Panc1 (cell line): ENCODE measurements around the gene KLF11. TPM values are rescaled to one million over a fixed set of nuclear protein-coding genes. Genes with fewer than 3 reads are reported as not detected.

ENCODE experiments used
- ATAC-seq: fragments of 200-7000 bp; cut with Tn5 transposase; 2 replicates; pipeline ENCODE4 v1.9.1; 2020; ENCODE audit warnings: mild to moderate bottlenecking, moderate library complexity
- BruUV-seq: library from RNA; stranded (reverse); fragments of 400-500 nt; replicated peaks from 2 replicates; lab custom pipeline; 2021; lab: Mats Ljungman, UMichigan
- CTCF ChIA-PET: fragments of 300-600 bp; sonication (Branson Sonifier 250); formaldehyde crosslinking; loops from one replicate; lab custom pipeline; 2022; ENCODE audit warnings: antibody characterized with exemption; lab: Charles Lee
- POLR2A ChIA-PET: fragments of 300-600 bp; sonication (Branson Sonifier 250); formaldehyde crosslinking; loops from one replicate; lab custom pipeline; 2022; ENCODE audit warnings: antibody characterized with exemption; lab: Charles Lee
- DNase-seq: peaks from one replicate; pipeline ENCODE4 v3.0.0-alpha.2; 2010; ENCODE audit warnings: low read depth, low spot score
- H3K27ac ChIP-seq: 2 replicates; pipeline ENCODE4 v1.5.1; 2011; ENCODE audit warnings: mild to moderate bottlenecking, low read length, inconsistent platforms
- H3K27me3 ChIP-seq: fragments of 200-500 bp; sonication (Bioruptor generic); 2 replicates; pipeline ENCODE4 v1.6.0; 2014; ENCODE audit warnings: low read length, inconsistent platforms; ENCODE audit not compliant: control insufficient read depth, insufficient read depth
- H3K36me3 ChIP-seq: fragments of 200-500 bp; sonication (Bioruptor generic); 2 replicates; pipeline ENCODE4 v1.5.1; 2014; ENCODE audit warnings: inconsistent platforms, mild to moderate bottlenecking, low read length, moderate library complexity; ENCODE audit not compliant: control insufficient read depth, insufficient read depth
- H3K4me1 ChIP-seq: 2 replicates; pipeline ENCODE4 v1.5.1; 2011; ENCODE audit warnings: inconsistent platforms, mild to moderate bottlenecking, low read length, moderate library complexity; ENCODE audit not compliant: control insufficient read depth, insufficient read depth
- H3K4me3 ChIP-seq, 2 experiments: 2 replicates each; pipeline ENCODE4 v1.5.1; 2011 to 2012; ENCODE audit warnings: low read depth in 2 of 2, low read length in 2 of 2, mild to moderate bottlenecking in 2 of 2, inconsistent platforms in 1 of 2, moderate library complexity in 1 of 2
- H3K9me3 ChIP-seq: fragments of 200-500 bp; sonication (Bioruptor generic); 2 replicates; pipeline ENCODE4 v1.5.1; 2014; ENCODE audit warnings: low read depth, mild to moderate bottlenecking, inconsistent platforms, low read length, moderate library complexity; ENCODE audit not compliant: control insufficient read depth, insufficient read depth
- CTCF ChIP-seq: fragments of 450-650 bp; IDR thresholded peaks from 2 replicates; pipeline ENCODE4 v1.5.1; 2017; ENCODE audit warnings: mild to moderate bottlenecking
- POLR2AphosphoS5 ChIP-seq: IDR thresholded peaks from 2 replicates; pipeline ENCODE4 v1.6.1; 2012; ENCODE audit warnings: mild to moderate bottlenecking, low read depth, low read length, moderate library complexity
- REST ChIP-seq, 2 experiments: IDR thresholded peaks; 2 replicates each; pipeline ENCODE4 v1.6.1; 2011 to 2012; ENCODE audit warnings: low read depth in 2 of 2, control low read depth in 1 of 2, low read length in 1 of 2, mild to moderate bottlenecking in 1 of 2, moderate library complexity in 1 of 2; ENCODE audit not compliant: insufficient read depth in 1 of 2
- SIN3A ChIP-seq: IDR thresholded peaks from 2 replicates; pipeline ENCODE4 v1.6.1; 2012; ENCODE audit warnings: low read depth, mild to moderate bottlenecking, low read length, moderate library complexity, borderline replicate concordance; ENCODE audit not compliant: insufficient read depth
- TCF7L2 ChIP-seq: IDR thresholded peaks from 2 replicates; pipeline ENCODE4 v1.6.1; 2011; ENCODE audit warnings: mild to moderate bottlenecking, low read depth, low read length, inconsistent platforms
- in situ Hi-C: cut with HindIII; loops from 2 replicates; pipeline ENCODE4 v1.10.0; 2016; ENCODE audit warnings: low sequenced_read_pairs, low pct_unique_long_range_greater_than_20kb
- intact Hi-C: fragments of 100-400 bp; cut with micrococcal nuclease; formaldehyde crosslinking; loops from one replicate; pipeline ENCODE4 v1.10.0; 2022; ENCODE audit not compliant: unreplicated experiment
- total RNA-seq: library from RNA; stranded (reverse); gene quantifications from one replicate; pipeline ENCODE4 v1.2.1, GENCODE V29; 2021; ENCODE audit not compliant: unreplicated experiment

The KLF11 gene
- total RNA-seq, 1 experiment from 2014 or later, result 23.7 TPM

- no peak overlapping the region for H3K4me3 ChIP-seq
- ATAC-seq (no peak), DNase-seq (no peak)
- no peak for TF ChIP-seq SIN3A
- no peak for TF ChIP-seq REST (IDR thresholded peaks at IDR 0.05; ENCODE audit: insufficient read depth in 1 of 2, low read depth in 2 of 2, low read length in 1 of 2)
- no peak for TF ChIP-seq CTCF
- no peak for TF ChIP-seq TCF7L2
- TF ChIP-seq POLR2AphosphoS5, result no peak
- BruUV-seq, result no TSS peak
- no peaks in the 10 kb centered on the region for H3K9me3 ChIP-seq
- H3K36me3 ChIP-seq, result no peaks in the 10 kb centered on the region
- intact Hi-C loops, result no loop called here
- ChIA-PET CTCF (interaction anchor here (0.6 to 1.1 kb wide), 2 partner anchors 36 to 52 kb away, joined by 3 to 8 read pairs; no protein-coding TSS in a partner anchor), POLR2A (no interaction called here)
- in situ Hi-C loops, result no loop called here
- no peak overlapping the region for H3K27ac ChIP-seq
- no peaks in the 10 kb centered on the region for H3K27me3 ChIP-seq
- no peaks in the 10 kb centered on the region for H3K4me1 ChIP-seq
These were observed 23.5 kb upstream of the KLF11 start for GRCh38 chr2:10019602-10020400.

GRCh38 chr2:10022041-10022421 lies 21.3 kb upstream of the KLF11 start:
- POLR2A ChIA-PET, result interaction anchor here (0.6 kb wide), 1 partner anchor 126 kb away, joined by 9 read pairs; no protein-coding TSS in a partner anchor
- intact Hi-C loops (no loop called here), in situ Hi-C loops (no loop called here)
- TF ChIP-seq SIN3A (no peak), POLR2AphosphoS5 (no peak), CTCF (no peak), TCF7L2 (no peak)
- DNase-seq (no peak), ATAC-seq (peak; percentile 49)
- no peak overlapping the region for H3K4me3 ChIP-seq
- no peaks in the 10 kb centered on the region for H3K4me1 ChIP-seq
- H3K9me3 ChIP-seq, result no peaks in the 10 kb centered on the region
- H3K27me3 ChIP-seq, result no peaks in the 10 kb centered on the region
- CTCF ChIA-PET, result interaction anchor here (1.0 to 1.1 kb wide), 2 partner anchors 14 to 38 kb away, joined by 4 to 6 read pairs; no protein-coding TSS in a partner anchor
- no peaks in the 10 kb centered on the region for H3K36me3 ChIP-seq
- no peak overlapping the region for H3K27ac ChIP-seq
- no TSS peak for BruUV-seq
